Sigmoid colon (tissue), 7 donors: Measurements from ENCODE around the gene DKK1. TPM values are rescaled to one million over a fixed set of nuclear protein-coding genes. Genes with fewer than 3 reads are reported as not detected.

Source experiments
- DNase-seq: peaks from one replicate; pipeline ENCODE4 v3.0.0-alpha.2; 2019
- H3K27ac ChIP-seq, 4 donors: fragments of 200-600 bp; sonication (generic); one replicate each; pipeline ENCODE4 v1.5.1; 2016 to 2019; ENCODE audit warnings: mild to moderate bottlenecking in 1 of 4
- H3K27me3 ChIP-seq, 3 donors: fragments of 200-600 bp; sonication (generic); one replicate each; pipeline ENCODE4 v1.5.1; 2019; ENCODE audit warnings: mild to moderate bottlenecking in 1 of 3
- H3K36me3 ChIP-seq, 4 donors: fragments of 200-600 bp; sonication (generic); one replicate each; pipeline ENCODE4 v1.5.1; 2016 to 2019
- H3K4me1 ChIP-seq, 4 donors: fragments of 200-600 bp; sonication (generic); one replicate each; pipeline ENCODE4 v1.5.1; 2017 to 2019
- H3K4me3 ChIP-seq, 4 donors: fragments of 200-600 bp; sonication (generic); one replicate each; pipeline ENCODE4 v1.5.1; 2017 to 2019; ENCODE audit warnings: mild to moderate bottlenecking in 2 of 4, moderate library complexity in 1 of 4
- H3K9me3 ChIP-seq, 4 donors: fragments of 200-600 bp in 3 of 4; sonication (generic) in 3 of 4; one replicate each; pipeline versions ENCODE4 v1.5.1 to v1.6.1; 2013 to 2019
- EP300 ChIP-seq, 4 donors: sonication (generic); formaldehyde crosslinking; IDR thresholded peaks; one replicate each; pipeline ENCODE4 v1.6.1; 2017; ENCODE audit warnings: antibody characterized with exemption in 4 of 4
- POLR2A ChIP-seq, 2 donors: fragments of 450-650 bp; IDR thresholded peaks; one replicate each; pipeline ENCODE4 v1.6.1; 2016; ENCODE audit warnings: antibody characterized with exemption in 2 of 2, mild to moderate bottlenecking in 2 of 2, moderate library complexity in 2 of 2
- POLR2AphosphoS5 ChIP-seq, 4 donors: sonication (generic); formaldehyde crosslinking; IDR thresholded peaks; one replicate each; pipeline ENCODE4 v1.6.1; 2017; ENCODE audit warnings: antibody characterized with exemption in 4 of 4
- WGBS, 2 donors: extraction: QIAGEN DNeasy Blood & Tissue Kit; methylation state at CpG; one replicate each; pipeline ENCODE4 v1.1.7; 2013; 5-methylcytosine and 5-hydroxymethylcytosine counted together
- intact Hi-C: fragments of 100-400 bp; cut with DNase I; formaldehyde crosslinking; loops from one replicate; pipeline ENCODE4 v1.15.1; 2023
- polyA plus RNA-seq, 3 donors: library from polyadenylated mRNA; stranded (reverse); fragments of 200-250 nt; gene quantifications; one replicate each; pipeline ENCODE4 v1.2.3, GENCODE V29; 2013
- total RNA-seq, 4 donors: library from RNA; depleted of rRNA; stranded (reverse); fragments of >200 nt; gene quantifications; one replicate each; pipeline ENCODE4 v1.1.0, GENCODE V29; 2016
- TF ChIP-seq, protein P1 (sequence below), 4 experiments: fragments of 450-650 bp in 3 of 4; fragments of 200-600 bp in 1 of 4; IDR thresholded peaks; one replicate each; pipeline ENCODE4 v1.5.1; 2016 to 2019; ENCODE audit warnings: antibody characterized with exemption in 4 of 4, mild to moderate bottlenecking in 3 of 4, moderate library complexity in 2 of 4
- donor health status: healthy with polysubstance abuse.
- donor health status: Bipolar disorder and iron deficiency.
- donor health status: healthy.

Gene DKK1, protein sequence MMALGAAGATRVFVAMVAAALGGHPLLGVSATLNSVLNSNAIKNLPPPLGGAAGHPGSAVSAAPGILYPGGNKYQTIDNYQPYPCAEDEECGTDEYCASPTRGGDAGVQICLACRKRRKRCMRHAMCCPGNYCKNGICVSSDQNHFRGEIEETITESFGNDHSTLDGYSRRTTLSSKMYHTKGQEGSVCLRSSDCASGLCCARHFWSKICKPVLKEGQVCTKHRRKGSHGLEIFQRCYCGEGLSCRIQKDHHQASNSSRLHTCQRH
- total RNA-seq (1 to 10 TPM in 3 of 4 donors, under 1 TPM in 1; 0.66 to 2.8 (median 2.3) TPM), polyA plus RNA-seq (under 1 TPM in 1 of 3 donors, not detected in 2; 0.73 TPM)

DNA sequence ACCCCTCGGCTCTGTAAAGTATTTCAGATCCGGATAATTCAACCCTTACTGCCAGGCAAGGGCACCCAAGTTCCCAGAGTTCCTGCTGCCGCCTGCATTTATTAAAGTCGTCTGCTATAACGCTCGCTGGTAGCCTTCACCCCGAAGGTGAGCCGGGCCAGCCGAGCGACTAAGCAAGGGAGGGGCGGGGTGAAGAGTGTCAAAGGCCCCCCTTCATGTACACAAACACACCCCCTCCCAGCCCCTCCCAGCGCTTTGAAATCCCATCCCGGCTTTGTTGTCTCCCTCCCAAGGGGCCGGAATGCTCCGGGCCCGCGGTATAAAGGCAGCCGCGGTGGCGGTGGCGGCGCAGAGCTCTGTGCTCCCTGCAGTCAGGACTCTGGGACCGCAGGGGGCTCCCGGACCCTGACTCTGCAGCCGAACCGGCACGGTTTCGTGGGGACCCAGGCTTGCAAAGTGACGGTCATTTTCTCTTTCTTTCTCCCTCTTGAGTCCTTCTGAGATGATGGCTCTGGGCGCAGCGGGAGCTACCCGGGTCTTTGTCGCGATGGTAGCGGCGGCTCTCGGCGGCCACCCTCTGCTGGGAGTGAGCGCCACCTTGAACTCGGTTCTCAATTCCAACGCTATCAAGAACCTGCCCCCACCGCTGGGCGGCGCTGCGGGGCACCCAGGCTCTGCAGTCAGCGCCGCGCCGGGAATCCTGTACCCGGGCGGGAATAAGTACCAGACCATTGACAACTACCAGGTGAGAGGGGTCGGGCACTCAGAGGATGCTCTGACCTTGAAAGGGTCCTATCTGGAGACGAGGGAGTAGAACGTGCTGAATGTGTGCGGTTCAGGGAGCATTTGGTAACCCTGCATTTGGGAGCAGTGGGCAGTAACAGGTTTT is at the start of gene DKK1:
Gene DKK1 (plus strand): TSS at position 349 of the 889 bp plus-strand sequence. CDS start 154 bp downstream, at position 503.
- 1% methylated on average over 55 of the region's 55 CpGs for WGBS, 2 donors
- no peaks in the 10 kb centered on the region for H3K9me3 ChIP-seq
- intact Hi-C loops = loop anchor here (5.0 kb wide), 1 partner anchor 468 kb away; no protein-coding TSS in a partner anchor
- H3K4me3 ChIP-seq = peak within 1 kb of the TSS; percentile 17 to 53 (median 50)
- peaks cover 0 to 24% (median 22%) of the 10 kb centered on the region in 4 donors for H3K4me1 ChIP-seq
- H3K36me3 ChIP-seq = no peaks in the 10 kb centered on the region
- peaks cover 15 to 32% (median 24%) of the 10 kb centered on the region in 3 donors for H3K27me3 ChIP-seq
- peak; percentile 69 for DNase-seq
- no peak for TF ChIP-seq POLR2AphosphoS5 (IDR thresholded peaks at IDR 0.05)
- TF ChIP-seq, protein P1, sequence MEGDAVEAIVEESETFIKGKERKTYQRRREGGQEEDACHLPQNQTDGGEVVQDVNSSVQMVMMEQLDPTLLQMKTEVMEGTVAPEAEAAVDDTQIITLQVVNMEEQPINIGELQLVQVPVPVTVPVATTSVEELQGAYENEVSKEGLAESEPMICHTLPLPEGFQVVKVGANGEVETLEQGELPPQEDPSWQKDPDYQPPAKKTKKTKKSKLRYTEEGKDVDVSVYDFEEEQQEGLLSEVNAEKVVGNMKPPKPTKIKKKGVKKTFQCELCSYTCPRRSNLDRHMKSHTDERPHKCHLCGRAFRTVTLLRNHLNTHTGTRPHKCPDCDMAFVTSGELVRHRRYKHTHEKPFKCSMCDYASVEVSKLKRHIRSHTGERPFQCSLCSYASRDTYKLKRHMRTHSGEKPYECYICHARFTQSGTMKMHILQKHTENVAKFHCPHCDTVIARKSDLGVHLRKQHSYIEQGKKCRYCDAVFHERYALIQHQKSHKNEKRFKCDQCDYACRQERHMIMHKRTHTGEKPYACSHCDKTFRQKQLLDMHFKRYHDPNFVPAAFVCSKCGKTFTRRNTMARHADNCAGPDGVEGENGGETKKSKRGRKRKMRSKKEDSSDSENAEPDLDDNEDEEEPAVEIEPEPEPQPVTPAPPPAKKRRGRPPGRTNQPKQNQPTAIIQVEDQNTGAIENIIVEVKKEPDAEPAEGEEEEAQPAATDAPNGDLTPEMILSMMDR (IDR thresholded peaks at IDR 0.05) = peak in 3 of 4 experiments; percentile 30 to 52 (median 46)
- no peak within 1 kb of the TSS for H3K27ac ChIP-seq

DNA sequence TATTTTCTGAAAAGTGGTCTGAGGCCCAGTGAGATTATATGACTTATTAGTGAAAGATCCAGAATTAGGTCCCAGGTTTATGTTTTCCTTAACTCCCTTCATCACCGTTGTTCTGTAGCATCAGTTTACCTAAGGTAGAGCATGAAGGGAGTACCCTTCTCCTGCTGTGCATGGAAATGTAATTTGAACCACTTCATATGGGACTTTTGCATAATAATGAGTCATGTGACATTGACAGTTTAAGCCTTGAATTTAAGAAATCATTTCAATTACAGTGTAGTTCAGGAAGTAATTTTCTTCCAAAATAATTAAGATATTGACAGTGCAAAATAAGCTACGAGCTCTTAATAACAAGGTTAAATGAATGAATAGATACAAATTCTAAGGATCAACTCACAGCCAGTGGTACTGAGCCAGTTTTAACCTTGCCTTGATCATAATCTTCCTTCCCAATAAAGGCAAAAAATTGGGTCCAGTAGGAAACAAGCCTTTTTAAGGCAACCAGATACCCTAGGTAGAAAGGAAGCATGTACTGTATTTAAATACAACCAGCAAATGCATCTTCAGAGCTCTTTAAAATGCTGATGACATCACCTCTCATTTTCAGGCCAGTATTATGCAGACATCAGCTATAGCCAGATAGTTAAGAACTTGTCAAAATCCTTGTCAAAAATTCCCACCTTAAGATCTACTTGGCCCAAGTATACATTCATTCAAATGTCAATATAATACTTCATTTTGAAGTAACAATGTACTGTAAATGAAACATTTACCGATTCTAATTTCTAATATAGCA is 48.8 kb upstream of the DKK1 start:
- Histone ChIP-seq H3K9me3 (no peaks in the 10 kb centered on the region), H3K36me3 (no peaks in the 10 kb centered on the region), H3K27ac (no peak overlapping the region), H3K4me3 (no peak overlapping the region), H3K27me3 (no peaks in the 10 kb centered on the region), H3K4me1 (no peaks in the 10 kb centered on the region)
- 90 to 92% methylated on average over 3 of the region's 3 CpGs for WGBS, 2 donors
- TF ChIP-seq EP300 (IDR thresholded peaks at IDR 0.05) (no peak), POLR2A (IDR thresholded peaks at IDR 0.05) (no peak), POLR2AphosphoS5 (IDR thresholded peaks at IDR 0.05) (no peak)
- TF ChIP-seq, protein P1 (IDR thresholded peaks at IDR 0.05) = no peak
- DNase-seq = no peak
- intact Hi-C loops = no loop called here

DNA sequence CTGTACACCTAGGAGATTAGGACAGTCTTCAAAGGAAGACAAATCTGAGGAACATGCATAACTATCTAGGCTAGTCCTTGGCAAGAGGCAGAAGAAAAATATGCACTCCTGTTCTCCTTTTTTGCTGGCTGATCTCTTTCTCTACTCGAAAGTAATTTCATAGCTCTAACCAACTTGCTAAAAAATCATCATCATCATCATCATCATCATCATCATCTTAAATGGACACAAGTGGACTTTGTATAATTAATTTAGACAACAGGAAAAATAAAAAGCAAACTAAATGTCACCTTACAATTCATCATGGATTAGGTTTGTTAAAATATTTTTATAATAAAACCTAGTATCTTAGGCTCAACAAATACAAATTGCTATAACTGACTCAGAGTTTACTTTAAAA is 47.2 kb upstream of the DKK1 start:
- Histone ChIP-seq H3K36me3 (peaks cover 0 to 9% (median 0%) of the 10 kb centered on the region in 4 donors), H3K27ac (no peak overlapping the region), H3K4me3 (no peak overlapping the region), H3K9me3 (no peaks in the 10 kb centered on the region), H3K27me3 (no peaks in the 10 kb centered on the region), H3K4me1 (no peaks in the 10 kb centered on the region)
- intact Hi-C loops = no loop called here
- 76 to 87% methylated on average over 1 of the region's 1 CpG for WGBS, 2 donors
- TF ChIP-seq POLR2AphosphoS5 (IDR thresholded peaks at IDR 0.05) (no peak), EP300 (IDR thresholded peaks at IDR 0.05) (no peak), POLR2A (IDR thresholded peaks at IDR 0.05) (no peak)
- TF ChIP-seq, protein P1 (IDR thresholded peaks at IDR 0.05) = no peak
- DNase-seq = no peak

DNA sequence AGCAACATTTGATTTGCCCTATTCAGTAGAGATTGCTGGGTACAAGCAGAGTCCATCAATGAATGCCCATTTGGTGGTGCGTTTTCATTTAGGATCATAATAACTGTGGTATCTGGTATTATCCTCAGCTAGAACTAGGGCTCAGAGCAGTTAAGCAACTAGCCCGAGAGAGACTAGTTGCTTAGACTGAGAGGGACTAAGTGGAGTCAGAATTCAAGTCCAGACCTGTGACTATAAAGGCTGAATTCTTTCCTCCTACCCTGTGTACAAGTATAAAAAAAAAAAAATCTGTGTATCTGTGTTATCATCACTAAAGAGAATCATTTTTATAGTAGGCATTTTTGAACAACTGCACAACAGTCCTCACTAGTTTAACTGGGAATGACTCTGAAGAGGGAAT is 45.3 kb upstream of the DKK1 start:
- Histone ChIP-seq H3K4me1 (no peaks in the 10 kb centered on the region), H3K27ac (no peak overlapping the region), H3K27me3 (no peaks in the 10 kb centered on the region), H3K9me3 (no peaks in the 10 kb centered on the region), H3K36me3 (peaks cover 0 to 15% (median 0%) of the 10 kb centered on the region in 4 donors), H3K4me3 (no peak overlapping the region)
- DNase-seq = no peak
- intact Hi-C loops = no loop called here
- TF ChIP-seq POLR2A (IDR thresholded peaks at IDR 0.05) = no peak
- TF ChIP-seq EP300 (IDR thresholded peaks at IDR 0.05) = no peak
- WGBS, 2 donors = 91 to 93% methylated on average over 2 of the region's 2 CpGs
